IMR-90 (cell line): ENCODE measurements around the gene PLEK. TPM values are rescaled to one million over a fixed set of nuclear protein-coding genes. Genes with fewer than 3 reads are reported as not detected.
A peak's percentile ranks its signal among the peaks of the same experiment; 100 is the strongest.

Experiments used
- ATAC-seq: fragments of 200-7000 bp; cut with Tn5 transposase; 2 replicates; pipeline ENCODE4 v1.9.1; 2020; ENCODE audit warnings: low read depth, mild to moderate bottlenecking, moderate library complexity
- BruUV-seq: library from RNA; stranded (reverse); fragments of 400-500 nt; replicated peaks from 2 replicates; lab custom pipeline; 2021; lab: Mats Ljungman, UMichigan
- CTCF ChIA-PET: fragments of 300-600 bp; formaldehyde crosslinking; extraction: SDS; loops from one replicate; lab custom pipeline; 2021; ENCODE audit warnings: antibody characterized with exemption; lab: Yijun Ruan, JAX
- POLR2A ChIA-PET: fragments of 300-600 bp; sonication (Branson Sonifier 250); formaldehyde crosslinking; loops from one replicate; lab custom pipeline; 2022; ENCODE audit warnings: antibody characterized with exemption; ENCODE audit not compliant: unreplicated experiment; lab: Charles Lee
- DNase-seq: peaks from one replicate; pipeline ENCODE4 v3.0.0; 2013
- H2AFZ ChIP-seq: replicated peaks from 2 replicates; pipeline ENCODE3; 2013; ENCODE audit warnings: low read length, mild to moderate bottlenecking; ENCODE audit not compliant: poor library complexity
- H2AK5ac ChIP-seq: 2 replicates; pipeline ENCODE4 v1.6.1; 2013; ENCODE audit warnings: low read depth, low read length, inconsistent platforms
- H2AK9ac ChIP-seq: replicated peaks from 2 replicates; pipeline ENCODE3; 2013; ENCODE audit warnings: mild to moderate bottlenecking, low read depth, low read length, moderate library complexity; ENCODE audit not compliant: poor library complexity
- H2BK120ac ChIP-seq: 2 replicates; pipeline ENCODE4 v1.6.1; 2013; ENCODE audit warnings: low read depth, low read length, inconsistent platforms
- H2BK15ac ChIP-seq: 3 replicates; pipeline ENCODE4 v1.6.1; 2013; ENCODE audit warnings: low read depth, low read length, inconsistent platforms
- H2BK20ac ChIP-seq: 2 replicates; pipeline ENCODE4 v1.6.1; 2013; ENCODE audit warnings: low read depth, mild to moderate bottlenecking, inconsistent platforms, low read length, moderate library complexity
- H2BK5ac ChIP-seq: 2 replicates; pipeline ENCODE4 v1.6.1; 2013; ENCODE audit warnings: mild to moderate bottlenecking, low read depth, low read length, inconsistent platforms; ENCODE audit not compliant: poor library complexity, severe bottlenecking
- H3K14ac ChIP-seq: replicated peaks from 2 replicates; pipeline ENCODE4 v1.6.1; 2013; ENCODE audit warnings: low read depth, low read length, inconsistent platforms
- H3K18ac ChIP-seq: 2 replicates; pipeline ENCODE4 v1.6.1; 2013; ENCODE audit warnings: low read depth, low read length, control low read depth
- H3K23ac ChIP-seq: 2 replicates; pipeline ENCODE4 v1.6.1; 2013; ENCODE audit warnings: low read depth, low read length, inconsistent platforms
- H3K27ac ChIP-seq: 2 replicates; pipeline ENCODE4 v1.5.1; 2013; ENCODE audit warnings: mild to moderate bottlenecking, control low read depth, low read length; ENCODE audit not compliant: insufficient read depth
- H3K27me3 ChIP-seq: 2 replicates; pipeline ENCODE4 v1.6.1; 2013; ENCODE audit warnings: low read length; ENCODE audit not compliant: control insufficient read depth, insufficient read depth
- H3K36me3 ChIP-seq: 2 replicates; pipeline ENCODE4 v1.6.1; 2013; ENCODE audit warnings: low read length, mixed read lengths; ENCODE audit not compliant: control insufficient read depth, insufficient read depth
- H3K4ac ChIP-seq: 2 replicates; pipeline ENCODE4 v1.6.1; 2013; ENCODE audit warnings: low read depth, low read length, inconsistent platforms
- H3K4me1 ChIP-seq: 2 replicates; pipeline ENCODE4 v1.6.1; 2013; ENCODE audit warnings: low read length, mixed read lengths; ENCODE audit not compliant: control insufficient read depth, insufficient read depth
- H3K4me2 ChIP-seq: 2 replicates; pipeline ENCODE4 v1.6.1; 2013; ENCODE audit warnings: low read depth, mild to moderate bottlenecking, control low read depth, low read length, moderate library complexity
- H3K4me3 ChIP-seq: 2 replicates; pipeline ENCODE4 v1.5.1; 2013; ENCODE audit warnings: low read depth, mild to moderate bottlenecking, control low read depth, low read length, moderate library complexity; ENCODE audit not compliant: insufficient read depth
- H3K56ac ChIP-seq: 2 replicates; pipeline ENCODE4 v1.6.1; 2013; ENCODE audit warnings: low read length, inconsistent platforms; ENCODE audit not compliant: insufficient read depth; ENCODE audit errors: extremely low read depth
- H3K79me1 ChIP-seq, 2 experiments: 2 replicates each; pipeline ENCODE4 v1.6.1; 2013; ENCODE audit warnings: low read length in 2 of 2, inconsistent platforms in 1 of 2, low read depth in 1 of 2
- H3K9ac ChIP-seq: 2 replicates; pipeline ENCODE4 v1.6.1; 2013; ENCODE audit warnings: low read depth, low read length, control low read depth
- H3K9me1 ChIP-seq: 2 replicates; pipeline ENCODE4 v1.6.1; 2013; ENCODE audit warnings: low read length, inconsistent platforms; ENCODE audit not compliant: insufficient read depth
- H3K9me3 ChIP-seq: 2 replicates; pipeline ENCODE4 v1.6.1; 2013; ENCODE audit warnings: low read length; ENCODE audit not compliant: control insufficient read depth, insufficient read depth
- H4K20me1 ChIP-seq: 2 replicates; pipeline ENCODE4 v1.6.1; 2013; ENCODE audit warnings: low read length, inconsistent platforms; ENCODE audit not compliant: insufficient read depth
- H4K5ac ChIP-seq: 2 replicates; pipeline ENCODE4 v1.6.1; 2013; ENCODE audit warnings: mild to moderate bottlenecking, low read depth, low read length, control low read depth
- H4K8ac ChIP-seq, 2 experiments: 2 replicates each; pipeline ENCODE4 v1.6.1; 2013; ENCODE audit warnings: low read depth in 2 of 2, low read length in 2 of 2, control low read depth in 1 of 2, inconsistent platforms in 1 of 2
- H4K91ac ChIP-seq: 2 replicates; pipeline ENCODE4 v1.6.1; 2013; ENCODE audit warnings: low read depth, low read length, inconsistent platforms; ENCODE audit not compliant: insufficient read depth
- CEBPB ChIP-seq: IDR thresholded peaks from 2 replicates; pipeline ENCODE4 v1.6.1; 2012; ENCODE audit warnings: low read depth, low read length, improper control_type of control experiment
- POLR2A ChIP-seq: IDR thresholded peaks from 2 replicates; pipeline ENCODE4 v1.6.1; 2012; ENCODE audit warnings: mild to moderate bottlenecking, low read depth, low read length
- RAD21 ChIP-seq: IDR thresholded peaks from 2 replicates; pipeline ENCODE4 v1.6.1; 2012; ENCODE audit warnings: low read length, improper control_type of control experiment
- RFX5 ChIP-seq: IDR thresholded peaks from 2 replicates; pipeline ENCODE4 v1.8.0; 2012; ENCODE audit warnings: low read depth, mild to moderate bottlenecking, low read length, moderate library complexity
- SMC3 ChIP-seq: fragments of 150-350 bp; IDR thresholded peaks from 2 replicates; pipeline ENCODE4 v1.6.1; 2016; ENCODE audit warnings: low read depth, mild to moderate bottlenecking, antibody characterized with exemption, low read length, moderate library complexity
- WGBS, 2 experiments: methylation state at CpG; one replicate each; pipeline versions ENCODE4 v1.1.5 to v1.1.7; 2013; ENCODE audit warnings: missing lambda C conversion rate in 2 of 2; ENCODE audit not compliant: insufficient read length in 1 of 2; ENCODE audit errors: extremely low coverage in 2 of 2; 5-methylcytosine and 5-hydroxymethylcytosine counted together
- dilution Hi-C: fragments of 300-500 bp; cut with HindIII; formaldehyde crosslinking; loops from one replicate; pipeline ENCODE4 v1.14.3; 2018; ENCODE audit warnings: low sequenced_read_pairs; ENCODE audit not compliant: unreplicated experiment
- in situ Hi-C: fragments of 300-500 bp; cut with MboI; formaldehyde crosslinking; loops from 3 replicates; pipeline ENCODE4 v1.14.3; 2019; ENCODE audit warnings: low sequenced_read_pairs, inconsistent platforms, mixed read lengths
- intact Hi-C: fragments of 100-400 bp; cut with micrococcal nuclease; formaldehyde crosslinking; loops from 2 replicates; pipeline ENCODE4 v1.10.0; 2022
- polyA plus RNA-seq, 3 experiments: library from polyadenylated mRNA; depleted of rRNA; stranded (reverse); fragments of >200 nt; gene quantifications; 2 replicates each; pipeline ENCODE4 v1.2.3, GENCODE V29; 2012; ENCODE audit warnings: low replicate concordance in 1 of 3
- total RNA-seq: library from RNA; depleted of rRNA; stranded (reverse); fragments of >200 nt; gene quantifications from 2 replicates; pipeline ENCODE4 v1.2.3, GENCODE V29; 2012
- TF ChIP-seq, protein P1 (sequence below): conservative IDR thresholded peaks from 2 replicates; pipeline ENCODE4 v1.5.1; 2012; ENCODE audit warnings: mild to moderate bottlenecking, low read depth, low read length, improper control_type of control experiment

Gene PLEK
- total and polyA plus RNA-seq, 2 of the 4 experiments (the other 2 are of a cell fraction): under 0.01 TPM; not detected in 1

DNA sequence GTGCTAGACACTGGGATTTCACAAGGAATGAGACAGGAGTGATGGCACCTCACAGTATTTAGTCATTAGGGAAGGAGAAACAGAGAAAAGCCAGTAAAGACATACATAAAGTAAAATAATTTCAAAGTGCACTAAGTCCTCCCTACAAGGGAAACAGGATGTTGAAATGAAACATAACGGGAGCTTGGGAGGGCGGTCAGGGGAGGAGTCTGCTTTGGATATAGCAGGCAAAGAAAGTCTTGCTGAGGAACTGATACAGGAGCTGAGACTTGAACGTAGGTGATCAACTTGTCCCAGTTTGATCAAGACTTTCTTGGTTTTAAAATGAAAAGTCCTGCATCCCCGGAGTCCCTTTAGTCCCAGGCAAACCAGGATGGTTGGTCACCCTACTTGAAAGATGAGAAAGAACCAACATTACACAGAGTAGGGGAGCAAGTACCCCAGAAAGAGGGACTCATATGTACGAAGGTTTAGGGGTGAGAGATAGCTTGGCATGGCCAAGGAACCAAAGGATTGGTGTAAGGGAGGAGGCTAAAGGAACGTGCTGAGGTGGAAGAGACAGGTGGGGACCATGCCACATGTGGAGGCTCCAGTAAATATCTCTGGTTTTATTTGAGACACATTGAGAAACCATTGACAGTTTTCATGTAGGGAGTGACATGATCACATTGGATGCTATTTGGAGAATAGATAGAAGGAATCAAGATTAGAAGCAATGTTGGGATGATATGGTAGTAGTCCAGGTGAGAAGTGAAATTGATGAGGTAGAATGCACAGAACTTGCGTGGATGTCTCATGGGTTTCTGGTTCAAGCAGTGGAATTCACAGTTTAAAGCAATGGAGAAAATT, 73.6 kb downstream of the PLEK start (continued):
- no peak for TF ChIP-seq POLR2A

DNA sequence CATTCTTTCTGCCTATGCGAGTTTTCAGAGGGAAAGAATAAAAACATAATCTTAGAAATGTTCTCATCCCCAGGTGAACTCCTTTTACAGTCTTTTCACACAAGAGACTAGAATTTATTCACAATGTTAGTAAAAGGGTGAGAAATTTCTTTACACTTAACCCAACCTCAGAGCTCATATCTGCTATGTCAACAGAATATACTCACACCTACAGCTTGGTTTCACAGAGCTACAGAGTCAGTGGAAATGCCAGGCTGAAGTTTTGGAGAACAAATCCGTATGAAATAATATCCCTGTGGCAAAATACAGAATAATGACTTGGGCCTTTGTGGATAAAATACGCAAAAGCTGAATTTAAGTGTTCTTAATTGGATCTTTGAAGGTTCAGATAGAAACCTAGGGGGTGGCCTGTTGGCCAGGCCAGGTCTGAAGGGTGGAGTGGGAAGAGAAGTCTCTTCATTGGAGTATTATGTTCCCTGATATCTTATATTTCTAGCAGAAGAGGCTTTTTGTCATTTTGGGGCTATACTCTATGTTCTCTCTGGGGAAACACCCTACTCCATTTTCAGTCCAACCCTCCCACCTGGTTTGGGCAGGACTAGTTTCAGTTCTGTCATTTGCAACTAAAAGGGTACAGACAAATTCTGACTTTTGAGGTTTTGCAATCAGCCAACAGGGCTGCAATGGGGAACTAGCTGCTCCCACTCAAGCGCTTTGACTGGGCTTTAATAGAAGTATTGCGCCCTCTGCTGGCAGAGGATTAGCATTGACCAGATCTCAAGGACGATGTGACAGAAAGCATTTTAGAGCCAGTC, 76.3 kb downstream of the PLEK start:
- Histone ChIP-seq H3K79me1 (no peaks in the 10 kb centered on the region), H3K9me1 (no peaks in the 10 kb centered on the region), H3K4me1 (no peaks in the 10 kb centered on the region), H3K23ac (no peak overlapping the region), H4K5ac (no peak overlapping the region), H3K18ac (no peak overlapping the region), H3K36me3 (no peaks in the 10 kb centered on the region), H2AK9ac (no peak overlapping the region), H3K4me2 (no peak overlapping the region), H4K91ac (no peak overlapping the region), H2AK5ac (no peak overlapping the region), H3K9me3 (no peaks in the 10 kb centered on the region), H4K20me1 (no peaks in the 10 kb centered on the region), H4K8ac (no peak overlapping the region), H3K27ac (no peak overlapping the region), H2BK5ac (no peak overlapping the region), H3K9ac (no peak overlapping the region), H3K56ac (no peak overlapping the region), H2AFZ (no peak overlapping the region), H3K4me3 (no peak overlapping the region), H2BK15ac (no peak overlapping the region), H3K14ac (no peak overlapping the region), H3K4ac (no peak overlapping the region), H2BK20ac (no peak overlapping the region), H2BK120ac (no peak overlapping the region), H3K27me3 (peaks cover 13% of the 10 kb centered on the region)
- 50% methylated on average over 2 of the region's 6 CpGs; no CpG with 5 or more reads in 1 of the 2 experiments for WGBS, 2 experiments
- intact Hi-C loops: loop anchor here (1.0 to 5.0 kb wide), 5 partner anchors 79 to 319 kb away; partner anchors contain the start of genes CNRIP1 and PPP3R1
- CTCF ChIA-PET: interaction anchor here (0.6 to 2.0 kb wide), 9 partner anchors 11 to 319 kb away, joined by 3 to 11 read pairs (median 4); partner anchors contain the start of gene FBXO48
- ATAC-seq (peak; percentile 99), DNase-seq (peak; percentile 85)
- BruUV-seq: no TSS peak
- POLR2A ChIA-PET: no interaction called here
- TF ChIP-seq CEBPB (peak; percentile 90), SMC3 (peak; percentile 86), RFX5 (no peak), RAD21 (peak; percentile 88)
- TF ChIP-seq, protein P1, sequence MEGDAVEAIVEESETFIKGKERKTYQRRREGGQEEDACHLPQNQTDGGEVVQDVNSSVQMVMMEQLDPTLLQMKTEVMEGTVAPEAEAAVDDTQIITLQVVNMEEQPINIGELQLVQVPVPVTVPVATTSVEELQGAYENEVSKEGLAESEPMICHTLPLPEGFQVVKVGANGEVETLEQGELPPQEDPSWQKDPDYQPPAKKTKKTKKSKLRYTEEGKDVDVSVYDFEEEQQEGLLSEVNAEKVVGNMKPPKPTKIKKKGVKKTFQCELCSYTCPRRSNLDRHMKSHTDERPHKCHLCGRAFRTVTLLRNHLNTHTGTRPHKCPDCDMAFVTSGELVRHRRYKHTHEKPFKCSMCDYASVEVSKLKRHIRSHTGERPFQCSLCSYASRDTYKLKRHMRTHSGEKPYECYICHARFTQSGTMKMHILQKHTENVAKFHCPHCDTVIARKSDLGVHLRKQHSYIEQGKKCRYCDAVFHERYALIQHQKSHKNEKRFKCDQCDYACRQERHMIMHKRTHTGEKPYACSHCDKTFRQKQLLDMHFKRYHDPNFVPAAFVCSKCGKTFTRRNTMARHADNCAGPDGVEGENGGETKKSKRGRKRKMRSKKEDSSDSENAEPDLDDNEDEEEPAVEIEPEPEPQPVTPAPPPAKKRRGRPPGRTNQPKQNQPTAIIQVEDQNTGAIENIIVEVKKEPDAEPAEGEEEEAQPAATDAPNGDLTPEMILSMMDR: peak; percentile 93
- in situ Hi-C loops: loop anchor here (5.0 to 10.0 kb wide), 2 partner anchors 147 to 319 kb away; no protein-coding TSS in a partner anchor
- dilution Hi-C loops: no loop called here
